GM10266 (cell line): ENCODE results near the gene AGAP3.

Experiments used
- DNase-seq: peaks from one replicate; pipeline ENCODE4 v3.0.0; 2012; ENCODE audit errors: extremely low spot score
- TF ChIP-seq, protein P1 (sequence below): IDR thresholded peaks from 2 replicates; pipeline ENCODE4 v1.5.1; 2012; ENCODE audit warnings: mild to moderate bottlenecking, low read depth; ENCODE audit not compliant: control insufficient read depth, insufficient read depth; ENCODE audit errors: missing control alignments

The AGAP3 gene

DNA sequence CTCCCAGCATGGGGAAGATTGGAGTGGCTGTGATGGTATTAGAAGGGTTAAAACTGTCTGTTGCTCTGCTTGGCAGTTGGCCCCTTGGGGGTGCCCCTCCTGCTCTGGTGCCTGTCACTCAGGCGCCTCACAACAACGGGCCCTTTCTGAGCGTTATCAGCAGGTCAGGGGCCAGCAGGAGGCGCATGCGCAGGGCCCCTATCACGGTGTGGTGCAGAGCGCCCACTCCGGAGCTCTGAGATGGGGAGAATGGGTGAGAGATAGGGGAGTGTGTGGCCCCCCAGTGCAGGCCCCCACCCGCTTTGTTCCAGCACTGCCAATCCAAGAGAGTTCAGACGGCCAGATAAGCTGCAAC lies 56.4 kb downstream of the AGAP3 start:
- TF ChIP-seq, protein P1, sequence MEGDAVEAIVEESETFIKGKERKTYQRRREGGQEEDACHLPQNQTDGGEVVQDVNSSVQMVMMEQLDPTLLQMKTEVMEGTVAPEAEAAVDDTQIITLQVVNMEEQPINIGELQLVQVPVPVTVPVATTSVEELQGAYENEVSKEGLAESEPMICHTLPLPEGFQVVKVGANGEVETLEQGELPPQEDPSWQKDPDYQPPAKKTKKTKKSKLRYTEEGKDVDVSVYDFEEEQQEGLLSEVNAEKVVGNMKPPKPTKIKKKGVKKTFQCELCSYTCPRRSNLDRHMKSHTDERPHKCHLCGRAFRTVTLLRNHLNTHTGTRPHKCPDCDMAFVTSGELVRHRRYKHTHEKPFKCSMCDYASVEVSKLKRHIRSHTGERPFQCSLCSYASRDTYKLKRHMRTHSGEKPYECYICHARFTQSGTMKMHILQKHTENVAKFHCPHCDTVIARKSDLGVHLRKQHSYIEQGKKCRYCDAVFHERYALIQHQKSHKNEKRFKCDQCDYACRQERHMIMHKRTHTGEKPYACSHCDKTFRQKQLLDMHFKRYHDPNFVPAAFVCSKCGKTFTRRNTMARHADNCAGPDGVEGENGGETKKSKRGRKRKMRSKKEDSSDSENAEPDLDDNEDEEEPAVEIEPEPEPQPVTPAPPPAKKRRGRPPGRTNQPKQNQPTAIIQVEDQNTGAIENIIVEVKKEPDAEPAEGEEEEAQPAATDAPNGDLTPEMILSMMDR = no peak
- DNase-seq = no peak

DNA sequence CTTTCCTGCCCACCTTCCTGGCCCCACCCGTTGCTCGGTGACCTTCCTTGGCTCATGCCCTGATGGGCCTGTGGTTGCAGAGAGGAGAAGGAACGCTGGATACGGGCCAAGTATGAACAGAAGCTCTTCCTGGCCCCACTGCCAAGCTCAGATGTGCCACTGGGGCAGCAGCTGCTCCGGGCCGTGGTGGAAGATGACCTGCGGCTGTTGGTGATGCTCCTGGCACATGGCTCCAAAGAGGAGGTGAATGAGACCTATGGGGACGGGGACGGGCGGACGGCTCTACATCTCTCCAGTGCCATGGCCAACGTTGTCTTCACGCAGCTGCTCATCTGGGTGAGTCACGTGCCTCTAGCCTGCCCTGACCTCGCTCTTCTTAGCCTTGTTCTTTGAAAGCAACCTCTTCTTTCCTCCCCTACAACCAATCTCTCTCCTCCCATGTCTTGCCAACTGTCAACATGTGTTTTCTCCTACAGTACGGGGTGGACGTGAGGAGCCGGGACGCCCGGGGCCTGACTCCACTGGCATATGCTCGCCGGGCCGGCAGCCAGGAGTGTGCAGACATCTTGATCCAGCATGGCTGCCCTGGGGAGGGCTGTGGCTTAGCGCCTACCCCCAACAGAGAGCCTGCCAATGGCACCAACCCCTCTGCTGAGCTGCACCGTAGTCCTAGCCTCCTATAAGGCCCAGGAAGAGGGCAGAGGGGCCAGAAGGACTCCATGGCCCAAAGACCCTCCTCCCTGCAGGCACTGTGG lies 57.2 kb downstream of the AGAP3 start:
- TF ChIP-seq, protein P1 = no peak
- no peak for DNase-seq

DNA sequence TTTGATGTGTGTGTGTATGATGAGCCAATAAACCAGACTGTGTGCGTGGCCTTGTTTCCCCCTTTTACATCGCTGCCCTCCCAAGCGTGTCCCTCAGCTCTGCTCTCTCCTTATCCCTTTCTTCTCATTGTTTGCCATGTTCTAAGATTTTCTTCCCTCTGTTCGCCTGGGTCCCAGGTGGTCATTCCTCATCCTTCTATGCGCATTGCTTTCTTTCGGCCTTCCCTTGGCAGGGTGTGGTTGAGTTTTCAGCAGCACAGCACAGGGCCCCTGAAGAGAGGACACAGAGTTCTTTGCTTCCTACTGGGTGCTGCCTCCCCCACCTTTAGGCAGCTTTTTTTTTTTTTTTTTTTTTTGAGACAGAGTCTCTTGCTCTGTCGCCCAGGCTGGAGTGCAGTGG lies 58.1 kb downstream of the AGAP3 start:
- TF ChIP-seq, protein P1 = no peak
- no peak for DNase-seq

DNA sequence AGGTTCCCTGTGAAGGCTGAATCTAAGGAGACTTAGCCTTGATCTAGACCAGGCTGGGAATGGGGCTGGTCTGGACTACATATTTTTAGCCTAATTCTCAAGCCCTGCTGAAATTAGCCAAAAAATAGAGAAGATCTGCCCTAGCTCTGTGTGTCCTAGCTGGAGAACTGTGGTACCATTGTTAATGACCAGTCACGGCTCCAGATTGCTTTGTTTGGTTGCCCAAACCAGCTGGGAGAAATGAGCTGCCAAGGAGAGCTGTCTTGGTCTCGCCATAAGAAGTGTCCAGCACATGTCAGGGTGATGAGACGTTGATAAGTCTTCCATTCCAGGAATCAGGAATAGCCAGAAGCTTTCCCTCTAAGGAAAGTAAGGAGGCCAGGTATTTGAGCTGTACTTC lies 60.5 kb downstream of the AGAP3 start:
- no peak for DNase-seq
- TF ChIP-seq, protein P1 = no peak

DNA sequence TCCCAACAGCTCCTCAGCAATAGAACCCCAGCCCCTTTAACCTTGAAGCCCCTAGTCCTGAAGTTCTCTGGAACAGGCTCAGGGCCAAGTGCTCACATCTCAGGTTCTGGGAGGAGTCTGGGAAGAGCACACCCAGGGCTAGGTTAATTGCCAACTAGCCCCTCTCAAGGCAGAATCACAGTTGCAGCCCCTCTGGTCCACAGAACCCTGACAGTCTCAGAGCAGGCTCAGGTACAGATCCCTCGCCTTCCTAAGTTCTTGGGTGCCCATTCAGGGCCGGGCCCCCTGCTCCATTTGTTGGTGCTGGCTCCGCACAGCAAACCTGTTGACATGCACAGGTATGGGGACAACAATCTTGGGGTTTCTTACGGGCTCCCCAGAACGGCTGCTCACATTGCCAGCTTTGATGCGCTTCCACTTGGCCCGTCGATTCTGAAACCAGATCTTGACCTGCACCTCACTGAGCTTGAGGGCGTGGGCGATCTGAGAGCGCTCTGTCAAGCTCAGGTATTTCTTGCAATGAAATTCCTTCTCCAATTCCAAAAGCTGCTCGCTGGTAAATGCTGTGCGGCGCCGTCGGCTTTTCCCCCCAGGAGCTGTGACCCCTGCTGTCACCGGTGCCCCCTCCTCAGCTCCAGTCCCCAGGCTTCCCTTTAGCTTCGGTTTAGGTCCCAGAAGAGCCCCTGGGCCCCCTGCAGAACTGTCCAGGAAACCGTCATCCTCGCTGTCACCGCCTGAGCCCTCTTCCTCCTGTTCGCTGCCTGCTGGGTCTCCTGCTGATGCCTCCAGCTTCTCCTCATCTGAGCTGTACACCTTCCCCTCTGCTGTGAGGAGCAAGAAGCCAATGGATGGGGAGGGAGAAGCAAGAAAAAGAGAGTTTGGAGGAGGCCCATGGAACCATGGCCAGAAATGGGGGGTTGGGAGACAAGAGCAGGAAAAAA lies 62.3 kb downstream of the AGAP3 start:
- TF ChIP-seq, protein P1 = no peak
- no peak for DNase-seq

DNA sequence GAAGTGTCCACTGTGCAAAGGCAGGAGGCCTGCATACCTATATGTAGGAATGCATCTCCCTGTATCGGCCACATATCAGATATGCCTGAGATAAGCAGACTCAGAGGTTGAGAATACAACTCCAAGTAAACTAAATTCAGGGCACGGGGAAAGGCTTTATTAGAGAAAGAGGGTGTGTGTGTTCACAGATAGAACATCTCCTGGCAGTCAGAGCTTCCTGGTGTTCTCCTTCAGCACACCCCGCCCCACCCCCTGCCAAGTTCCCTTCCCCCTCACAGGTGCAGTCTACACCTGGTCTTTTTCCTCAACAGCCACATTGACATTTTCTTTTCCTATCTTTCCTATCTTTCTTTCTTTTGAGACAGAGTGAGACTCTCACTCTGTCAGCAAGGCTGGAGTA lies 64.1 kb downstream of the AGAP3 start:
- TF ChIP-seq, protein P1 = no peak
- DNase-seq = no peak
